ENCODE results near the gene RPS15. TPM values are rescaled to one million over a fixed set of nuclear protein-coding genes. Genes with fewer than 3 reads are reported as not detected.

RPS15 gene
- 380 and 637 TPM in 2 replicates for total RNA-seq

DNA sequence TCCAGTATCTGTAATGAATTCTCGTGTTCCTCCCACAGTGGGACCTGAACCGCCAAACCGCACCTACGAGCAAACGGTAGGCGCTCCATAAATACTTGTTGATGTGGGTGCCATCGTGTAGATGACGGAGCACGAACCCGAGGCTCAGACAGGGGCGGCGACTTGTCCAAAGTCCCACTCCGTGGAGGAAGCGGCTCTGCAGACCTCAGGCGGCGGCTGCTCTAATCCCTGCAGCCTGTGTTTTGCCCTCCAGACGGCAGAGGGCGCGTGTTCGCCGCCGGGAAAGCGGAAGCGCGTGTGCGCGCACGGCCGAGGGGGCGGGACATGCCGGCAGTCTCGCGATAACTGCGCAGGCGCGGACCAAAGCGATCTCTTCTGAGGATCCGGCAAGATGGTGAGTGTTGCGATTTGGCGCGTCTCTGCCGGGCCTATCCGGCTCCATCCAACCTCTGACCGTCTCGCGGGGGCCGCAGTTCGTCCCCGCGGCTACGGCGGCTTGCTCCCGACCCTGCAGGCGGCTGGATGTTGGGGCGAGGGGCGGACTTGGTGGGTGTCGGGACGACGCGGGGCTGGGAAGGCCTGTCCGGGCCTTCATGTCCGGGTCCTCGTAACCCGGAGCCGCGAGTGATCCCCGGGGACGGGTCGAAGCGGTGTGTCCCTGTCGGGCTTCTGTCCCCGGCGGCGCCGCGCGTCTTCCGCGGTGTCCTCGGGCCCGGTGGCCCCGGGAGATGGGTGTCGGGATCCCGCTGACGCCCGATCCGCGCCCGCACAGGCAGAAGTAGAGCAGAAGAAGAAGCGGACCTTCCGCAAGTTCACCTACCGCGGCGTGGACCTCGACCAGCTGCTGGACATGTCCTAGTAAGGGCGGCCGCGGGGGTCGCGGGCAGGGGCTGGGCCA, at the start of gene RPS15:
RPS15 (plus strand) TSS at position 362 of the 898 bp plus-strand sequence; CDS start at position 392, 30 bp downstream.
- DNase-seq = peak; percentile 98

DNA sequence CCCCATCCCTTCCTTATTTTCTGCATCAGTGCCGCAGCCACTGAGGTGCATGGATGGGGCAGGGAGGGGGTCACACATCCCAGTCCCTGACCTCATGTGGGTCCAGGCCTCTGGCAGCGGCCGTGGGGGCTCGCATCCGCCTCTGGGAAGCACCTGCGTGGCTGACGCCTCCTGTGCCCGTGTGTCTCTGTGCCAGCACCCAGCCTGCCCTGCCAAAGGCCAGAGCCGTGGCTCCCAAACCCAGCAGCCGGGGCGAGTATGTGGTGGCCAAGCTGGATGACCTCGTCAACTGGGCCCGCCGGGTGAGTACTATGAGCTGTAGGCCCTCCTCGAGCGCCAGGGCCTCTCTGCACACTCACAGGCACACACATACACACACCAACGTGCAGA, 49.6 kb upstream of the RPS15 start:
- no peak for DNase-seq

DNA sequence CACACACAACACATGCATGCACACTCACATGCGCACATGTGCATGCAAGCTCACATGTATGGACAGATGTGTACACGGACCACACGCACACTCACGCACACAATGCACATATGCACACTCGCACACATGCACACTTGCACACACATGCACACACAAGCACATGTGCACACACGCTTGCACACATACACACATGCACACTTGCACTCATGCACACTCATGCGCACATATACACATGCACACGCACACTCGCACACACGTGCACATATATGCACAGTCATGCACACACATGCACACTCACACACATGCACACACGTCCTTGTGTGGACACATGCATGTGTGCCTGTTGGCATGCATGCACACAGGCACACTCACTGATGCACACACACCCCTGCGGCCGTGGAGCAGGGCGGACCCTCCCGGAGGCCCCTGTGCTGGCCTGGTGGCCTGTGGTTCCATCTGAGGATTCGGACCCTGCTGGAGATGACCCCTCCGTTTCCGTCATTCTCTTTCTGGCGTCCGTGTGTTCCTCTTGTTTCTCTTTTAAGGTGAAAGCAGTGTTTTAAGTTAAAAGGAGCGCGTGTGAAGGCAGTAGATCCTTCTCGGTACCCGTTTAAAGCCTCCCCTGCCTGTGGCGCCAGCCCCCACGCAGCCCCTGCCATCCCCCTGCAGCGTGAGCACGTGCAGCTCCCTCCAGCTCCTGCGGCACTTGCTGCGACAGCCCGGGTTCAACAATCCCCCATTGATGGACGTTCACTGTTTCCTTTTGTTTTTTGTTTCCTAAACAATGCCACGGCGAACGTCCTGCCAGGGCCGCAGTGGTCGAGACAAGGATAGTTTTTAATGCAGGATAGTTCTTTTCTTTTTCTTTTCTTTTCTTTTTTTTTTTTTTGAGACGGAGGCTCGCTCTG, 48.9 kb upstream of the RPS15 start:
- no peak for DNase-seq

DNA sequence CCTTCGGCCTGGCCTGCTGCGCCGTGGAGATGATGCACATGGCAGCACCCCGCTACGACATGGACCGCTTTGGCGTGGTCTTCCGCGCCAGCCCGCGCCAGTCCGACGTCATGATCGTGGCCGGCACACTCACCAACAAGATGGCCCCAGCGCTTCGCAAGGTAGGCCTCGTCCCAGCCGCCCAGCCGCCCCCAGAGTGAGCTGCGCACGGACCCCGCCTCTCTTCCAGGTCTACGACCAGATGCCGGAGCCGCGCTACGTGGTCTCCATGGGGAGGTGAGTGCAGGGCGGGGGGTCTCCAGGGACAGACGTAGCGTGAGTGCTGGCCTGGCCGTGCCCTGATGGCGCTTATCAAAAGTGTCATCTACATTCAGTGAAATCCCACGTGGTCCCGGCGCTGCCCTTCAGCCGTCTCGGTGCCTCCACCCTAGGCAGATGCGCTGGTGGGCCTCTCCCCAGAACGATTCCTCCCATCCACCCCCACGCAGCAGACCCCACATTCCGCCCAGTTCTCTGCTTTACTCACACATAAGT, 47.2 kb upstream of the RPS15 start:
- DNase-seq = no peak

DNA sequence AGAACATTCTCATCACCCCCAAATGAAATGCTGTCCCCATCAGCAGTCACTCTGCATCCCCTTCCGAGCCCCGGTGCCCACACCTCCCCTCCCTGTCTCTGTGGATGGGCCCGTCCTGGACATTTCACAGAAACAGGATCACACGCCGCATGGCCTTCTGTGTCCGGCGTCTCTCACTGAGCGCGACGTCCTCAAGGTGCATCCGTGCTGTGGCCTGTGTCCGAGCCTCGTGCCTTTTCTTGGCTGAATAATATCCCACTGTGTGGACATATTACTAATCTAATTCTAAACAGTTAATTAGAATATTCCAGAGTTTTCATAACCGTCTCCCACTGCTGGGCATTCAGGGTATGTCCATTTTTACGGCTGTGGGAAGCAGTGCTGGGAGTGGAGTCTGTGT, 45.8 kb upstream of the RPS15 start:
- no peak for DNase-seq

DNA sequence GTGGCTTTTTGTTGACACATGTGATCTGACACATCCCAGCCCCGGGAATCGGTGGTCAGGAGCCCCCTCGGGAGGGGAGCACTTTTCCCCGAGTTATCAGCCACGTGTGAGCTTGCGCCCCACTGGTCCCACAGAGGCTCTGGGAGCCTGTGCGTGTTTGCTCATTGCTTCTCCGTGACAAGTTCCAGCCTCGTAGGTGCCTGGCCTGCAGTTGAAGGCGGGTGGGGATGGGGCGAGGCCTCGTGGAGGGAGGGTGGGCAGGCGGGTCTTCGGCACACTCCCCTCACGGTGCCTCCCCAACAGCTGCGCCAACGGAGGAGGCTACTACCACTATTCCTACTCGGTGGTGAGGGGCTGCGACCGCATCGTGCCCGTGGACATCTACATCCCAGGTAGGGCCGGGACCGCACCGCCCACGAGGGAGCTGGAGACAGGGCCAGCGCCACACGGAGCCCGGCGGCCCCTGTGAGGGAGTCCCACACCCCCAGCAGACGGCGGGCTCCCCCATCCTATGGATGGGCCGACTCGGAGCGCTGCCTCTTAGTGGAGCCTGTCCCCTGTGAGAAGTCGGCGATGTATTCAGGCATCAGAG, 45.2 kb upstream of the RPS15 start:
- DNase-seq = no peak

DNA sequence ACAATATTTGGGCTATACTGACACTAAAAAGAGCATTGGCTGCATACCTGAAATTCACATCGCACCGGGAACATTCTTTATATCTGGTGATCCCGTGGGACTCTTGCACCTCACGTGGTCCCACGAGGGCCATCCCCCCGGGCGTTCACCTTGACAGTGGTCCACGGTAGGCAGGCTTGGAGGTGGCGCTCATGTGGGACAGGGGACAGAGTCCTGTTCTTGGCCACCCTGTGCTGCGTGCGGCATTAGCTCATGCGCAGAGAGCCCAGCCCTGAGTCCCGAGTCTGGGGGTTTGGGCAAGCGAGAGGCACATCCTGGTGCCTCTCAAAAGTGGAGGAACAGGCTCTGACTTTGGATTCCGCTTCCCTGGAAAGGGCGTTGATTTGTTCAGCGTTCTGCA, 44.4 kb upstream of the RPS15 start:
- no peak for DNase-seq

DNA sequence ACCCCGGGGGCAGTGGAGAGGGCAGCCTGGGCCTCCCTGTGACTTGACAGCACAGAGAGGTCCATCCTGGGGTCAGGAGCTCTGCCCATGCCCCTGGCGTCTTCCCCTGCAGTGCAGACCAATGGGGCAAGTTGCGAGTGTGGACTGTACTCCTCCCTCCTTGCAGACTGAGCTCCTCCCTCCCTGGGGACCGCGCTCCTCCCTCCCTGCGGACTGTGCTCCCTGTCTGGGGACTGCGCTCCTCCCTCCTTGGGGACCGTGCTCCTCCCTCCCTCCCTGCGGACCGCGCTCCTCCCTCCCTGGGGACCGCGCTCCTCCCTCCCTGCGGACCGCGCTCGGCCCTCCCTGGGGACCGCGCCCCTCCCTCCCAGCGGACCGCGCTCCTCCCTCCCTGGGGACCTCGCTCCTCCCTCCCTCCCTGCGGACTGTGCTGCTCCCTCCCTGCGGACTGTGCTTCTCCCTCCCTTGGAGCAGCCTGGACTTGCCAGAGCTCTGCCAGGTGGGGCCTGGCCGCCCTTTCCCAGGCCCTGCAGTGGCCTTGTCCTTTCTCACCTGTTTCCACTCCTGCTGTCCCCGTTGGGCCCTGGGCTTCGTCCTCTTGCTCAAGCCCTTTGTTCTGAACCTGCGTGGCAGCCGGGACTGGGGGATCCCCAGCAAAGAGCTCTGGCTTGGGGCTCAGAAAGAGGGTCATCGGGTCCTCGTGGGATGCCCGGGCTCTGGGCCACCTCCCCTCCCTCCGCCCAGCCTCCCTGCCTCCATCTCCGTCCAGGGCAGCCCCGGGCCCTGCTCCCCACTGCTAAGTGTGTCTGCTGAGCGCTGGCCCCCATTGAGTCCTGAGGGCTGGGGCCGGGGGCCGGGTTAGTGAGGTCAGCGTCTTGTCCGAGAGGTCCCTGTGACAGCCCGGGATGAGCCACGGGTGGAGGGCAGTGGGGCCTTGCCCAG, 43.7 kb upstream of the RPS15 start:
- DNase-seq = no peak

DNA sequence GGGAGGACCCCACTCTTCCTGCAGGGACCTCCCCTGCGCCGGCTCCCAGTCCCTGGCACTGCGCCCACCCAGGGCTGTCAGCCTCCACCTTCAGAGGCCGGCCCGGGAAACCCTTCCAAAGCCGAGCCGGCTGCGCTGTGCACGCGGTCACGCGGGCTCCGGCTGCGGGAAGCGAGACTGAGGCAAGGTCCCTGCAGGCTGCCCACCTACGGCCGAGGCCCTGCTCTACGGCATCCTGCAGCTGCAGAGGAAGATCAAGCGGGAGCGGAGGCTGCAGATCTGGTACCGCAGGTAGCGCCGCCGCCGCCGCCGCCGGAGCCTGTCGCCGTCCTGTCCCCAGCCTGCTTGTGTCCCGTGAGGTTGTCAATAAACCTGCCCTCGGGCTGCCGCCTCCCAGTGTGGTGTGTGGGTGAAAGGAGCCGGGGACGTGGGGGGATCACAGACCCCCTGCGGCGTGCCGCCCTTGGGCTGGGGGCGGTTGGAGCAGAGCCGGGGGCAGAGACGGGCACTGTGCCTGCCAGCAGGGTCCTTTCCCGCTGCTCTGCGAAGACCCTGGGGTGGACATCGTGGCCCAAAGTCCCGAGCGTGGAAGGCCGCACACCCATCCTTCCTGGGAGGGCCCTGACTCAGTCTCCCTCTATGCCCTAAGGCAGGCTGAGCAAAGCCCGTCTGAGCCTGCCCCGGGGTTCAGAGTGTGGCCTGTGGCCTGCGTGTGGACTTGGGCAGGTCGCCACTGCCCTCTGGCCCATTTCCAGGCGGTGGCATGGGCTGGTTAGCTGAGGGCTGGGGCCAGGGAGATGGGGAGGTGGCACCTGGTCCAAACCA, 42.8 kb upstream of the RPS15 start:
- DNase-seq = no peak

DNA sequence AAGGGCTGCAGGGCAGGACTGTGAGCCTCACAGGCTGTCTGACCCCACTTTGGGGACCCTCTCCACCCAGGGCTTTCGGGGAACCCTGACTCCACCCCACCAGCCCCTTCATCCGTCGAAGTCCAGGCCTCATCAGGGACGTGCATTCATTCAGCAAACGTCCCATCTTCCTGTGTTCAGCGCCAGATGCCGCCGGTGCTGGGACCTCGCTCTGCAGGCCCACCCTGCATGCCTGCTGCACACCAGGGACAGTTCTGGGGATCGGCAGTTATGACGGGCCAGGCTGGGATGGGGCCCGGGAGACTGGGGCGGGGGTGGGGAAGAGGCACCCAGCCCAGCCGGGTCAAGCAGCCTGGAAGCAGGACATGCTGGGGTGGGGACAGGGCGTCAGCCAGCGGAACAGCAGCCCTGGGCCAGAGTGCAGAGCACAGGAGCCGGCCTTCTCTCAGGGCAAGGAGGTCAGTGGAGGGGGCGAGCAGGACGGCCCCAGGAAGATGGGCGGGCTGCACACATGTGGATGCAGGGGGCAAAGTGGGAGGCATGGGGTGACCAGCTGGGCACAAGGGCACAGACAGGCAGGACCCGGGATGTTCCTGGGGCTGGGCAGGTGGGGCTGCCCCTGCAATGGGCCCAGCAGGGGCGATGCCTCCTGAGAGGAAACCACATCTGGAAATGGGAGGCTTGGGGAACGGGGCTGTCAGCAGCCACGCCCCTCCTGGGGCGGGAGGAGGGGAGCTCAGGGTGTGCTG, 42.0 kb upstream of the RPS15 start:
- no peak for DNase-seq

DNA sequence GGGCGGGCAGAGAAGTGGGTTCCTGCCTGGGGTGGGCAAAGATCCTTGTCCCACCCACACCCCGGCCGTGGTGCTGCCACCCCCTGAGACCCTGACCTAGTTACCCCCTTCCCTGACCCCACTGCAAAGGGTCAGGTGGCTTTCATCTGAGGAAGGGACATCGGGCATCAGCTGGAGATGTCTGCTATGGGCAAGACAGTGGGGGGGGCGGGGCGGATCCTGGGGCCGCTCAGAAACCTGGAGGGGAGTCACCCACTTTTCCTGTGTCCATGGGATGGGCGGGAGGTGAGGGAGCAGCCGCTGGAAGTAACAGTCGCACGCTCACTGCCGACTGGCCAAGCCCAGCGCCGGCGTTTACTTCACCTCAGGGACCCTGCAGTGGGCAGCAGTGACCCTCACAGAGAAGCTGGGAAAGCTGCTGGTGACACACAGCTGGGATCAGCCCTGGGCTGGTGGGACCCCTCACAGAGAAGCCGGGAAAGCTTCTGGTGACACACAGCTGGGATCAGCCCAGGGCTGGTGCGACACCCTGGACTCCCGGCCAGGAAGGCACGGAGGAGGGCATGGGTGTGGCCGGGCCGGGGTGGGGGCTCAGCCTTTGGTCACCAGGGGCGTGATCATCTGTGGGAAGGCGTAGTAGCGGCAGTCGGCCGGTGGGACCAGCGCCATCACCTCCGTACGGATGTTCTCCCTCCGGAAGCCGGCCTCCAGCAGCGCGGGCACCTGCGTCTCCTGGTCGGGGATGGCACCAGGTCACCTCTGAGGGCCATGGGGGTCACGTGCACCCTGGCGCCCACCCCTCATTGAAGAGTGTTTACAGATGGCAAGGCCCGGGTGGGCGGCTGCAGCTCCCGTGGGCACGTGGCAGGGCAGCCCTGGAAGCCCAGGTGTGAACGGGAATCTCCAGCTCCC, 41.2 kb upstream of the RPS15 start:
- no peak for DNase-seq

DNA sequence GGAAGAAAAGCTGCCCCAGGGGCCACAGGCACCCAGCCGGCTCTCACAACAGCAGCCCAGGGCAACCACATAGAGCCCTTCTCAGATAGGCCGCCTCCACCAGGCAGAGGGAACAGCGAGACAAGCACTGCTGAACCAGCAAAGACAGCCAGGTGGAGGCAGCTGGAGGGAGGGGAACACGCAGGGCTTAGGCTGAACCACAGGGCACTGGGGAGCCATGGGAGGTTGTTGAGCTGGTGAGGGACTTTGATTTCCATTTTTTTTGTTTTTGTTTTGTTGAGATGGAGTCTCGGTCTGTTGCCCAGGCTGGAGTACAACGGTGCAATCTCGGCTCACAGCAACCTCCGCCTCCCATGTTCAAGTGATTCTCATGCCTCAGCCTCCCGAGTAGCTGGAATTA, 40.4 kb upstream of the RPS15 start:
- DNase-seq = no peak

DNA sequence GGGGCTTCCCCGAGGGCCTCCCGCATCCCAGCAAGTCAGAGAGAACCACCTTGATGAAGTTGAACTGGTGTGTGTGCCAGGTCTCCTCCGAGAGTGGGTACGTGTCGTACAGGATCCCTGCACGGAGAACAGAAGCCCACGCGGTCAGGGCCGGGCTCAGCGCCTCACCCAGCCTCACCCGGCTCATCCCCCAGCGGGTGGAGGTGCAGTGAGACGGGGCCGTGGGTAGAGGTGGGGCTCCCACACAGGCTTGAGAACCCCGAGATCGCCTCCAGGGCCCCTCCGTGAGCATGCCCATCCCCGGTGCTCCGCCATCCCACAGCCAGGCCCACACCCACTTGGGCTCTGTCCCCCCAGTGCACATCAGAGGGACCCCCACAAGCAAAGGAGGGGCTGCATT, 39.1 kb upstream of the RPS15 start:
- DNase-seq = no peak

DNA sequence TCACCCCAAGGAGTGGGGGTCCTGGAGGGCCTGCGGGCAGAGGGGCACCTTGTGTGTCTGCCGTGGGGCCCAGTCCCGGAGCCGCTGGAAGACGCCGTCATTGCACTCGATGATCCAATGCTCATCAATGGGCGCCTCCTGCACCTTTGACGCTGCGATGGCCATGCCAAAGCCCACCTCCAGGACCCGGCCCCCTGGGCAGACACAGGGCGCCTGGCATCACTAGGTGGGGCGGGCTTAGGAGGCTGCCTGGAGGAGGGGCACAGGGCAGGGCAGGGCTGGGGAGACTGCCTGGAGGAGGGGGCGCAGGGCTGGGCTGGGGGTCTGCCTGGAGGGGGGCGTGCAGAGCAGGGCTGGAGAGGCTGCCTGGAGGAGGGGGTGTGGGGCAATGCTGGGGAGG, 38.5 kb upstream of the RPS15 start:
- no peak for DNase-seq

DNA sequence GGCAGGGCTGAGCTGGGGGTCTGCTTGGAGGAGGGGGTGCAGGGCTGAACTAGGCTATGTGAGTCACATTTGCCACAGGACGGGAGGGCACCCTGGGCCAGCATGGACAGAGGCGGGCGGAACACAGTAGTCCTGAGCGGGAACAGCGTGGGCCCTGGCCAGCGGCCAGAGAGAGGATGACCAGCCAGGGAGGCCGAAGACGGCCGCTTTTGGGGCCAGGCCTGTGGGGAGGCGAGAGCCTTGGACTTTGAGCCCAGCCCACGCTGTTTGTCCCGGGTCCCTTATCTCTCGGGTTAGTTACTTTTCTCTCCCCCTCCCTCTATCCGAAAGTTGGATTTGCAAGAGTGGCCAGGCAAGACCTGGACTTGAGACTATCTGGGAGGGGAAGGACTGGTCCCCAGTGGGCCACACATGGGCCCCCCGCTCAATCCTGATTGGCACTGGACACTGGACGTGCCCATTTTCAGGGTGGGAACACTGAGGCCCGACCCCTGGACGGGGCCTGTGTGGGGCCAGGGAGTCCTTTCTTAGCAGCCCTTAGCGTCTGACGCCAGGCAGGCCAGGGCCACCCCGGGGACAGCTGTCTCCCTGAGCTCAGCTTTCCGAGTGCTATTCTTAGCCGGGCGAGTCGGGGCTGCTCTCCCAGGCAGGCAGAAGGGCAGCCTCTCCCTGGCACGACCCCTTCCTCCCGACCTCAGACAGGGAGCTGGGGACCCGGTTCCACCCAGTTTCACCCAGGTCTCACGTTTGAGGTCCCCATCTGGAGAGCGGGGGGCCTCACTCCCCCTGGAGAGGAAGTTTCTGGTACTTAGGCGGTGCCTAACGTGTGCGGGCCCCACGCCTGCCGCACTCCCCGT, 37.7 kb upstream of the RPS15 start:
- no peak for DNase-seq

DNA sequence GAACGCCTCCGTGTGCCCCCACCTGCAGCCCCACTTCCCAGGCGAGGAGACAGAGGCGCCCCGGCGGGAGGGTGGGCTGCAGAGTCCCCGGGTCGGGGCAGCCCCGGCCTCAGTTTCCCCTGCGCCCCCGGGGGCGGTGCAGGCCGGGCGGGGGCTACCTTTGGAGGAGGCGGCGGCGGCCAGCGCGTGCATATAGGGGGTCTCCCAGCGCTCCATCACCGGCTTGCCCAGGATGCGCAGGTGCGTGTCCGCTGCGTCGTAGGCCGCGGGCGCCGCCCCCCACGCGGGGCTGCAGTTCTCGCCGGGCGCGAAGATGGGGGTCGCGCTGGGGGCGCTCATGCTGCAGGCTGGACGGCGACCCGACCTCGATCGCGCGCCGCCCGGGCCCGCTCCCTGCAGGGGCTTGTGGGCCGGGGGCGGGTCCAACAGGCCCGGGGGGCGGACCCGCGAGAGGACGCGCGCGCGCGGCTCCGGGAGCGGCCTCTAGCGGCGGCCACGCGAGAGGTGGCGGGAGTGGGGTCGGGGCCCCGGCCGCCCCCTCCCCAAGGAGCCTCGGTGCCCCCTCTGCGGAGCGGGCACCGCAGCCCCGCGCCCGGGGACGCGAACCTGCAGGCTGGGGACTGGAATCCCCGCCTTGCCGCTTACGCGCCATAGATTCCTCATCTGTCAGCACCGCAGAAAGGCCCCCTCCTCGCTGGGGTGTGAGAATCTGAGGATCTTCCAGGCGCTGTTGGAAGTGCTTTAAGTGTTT, 36.9 kb upstream of the RPS15 start, which contains the start of gene GAMT:
GAMT (minus strand) TSS at position 405 of the 751 bp plus-strand sequence; CDS start at position 339, 66 bp downstream.
- DNase-seq = peak; percentile 49

DNA sequence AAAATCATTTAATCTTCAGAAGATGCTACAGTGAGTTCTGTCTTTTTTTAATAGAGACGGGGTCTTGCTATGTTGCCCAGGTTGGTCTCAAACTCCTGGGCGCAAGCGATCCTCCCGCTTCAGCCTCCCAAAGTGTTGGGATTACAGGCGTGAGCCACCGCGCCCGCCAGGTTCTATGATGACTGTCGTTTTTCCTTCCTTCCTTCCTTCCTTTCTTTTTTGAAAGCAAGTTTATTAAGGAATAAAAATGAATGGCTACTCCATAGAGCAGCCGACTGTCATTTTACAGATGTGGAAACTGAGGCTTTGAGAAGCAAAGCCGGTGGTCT, 36.3 kb upstream of the RPS15 start:
- no peak for DNase-seq
